ENCODE results near the gene STK10. TPM values are rescaled to one million over a fixed set of nuclear protein-coding genes. Genes with fewer than 3 reads are reported as not detected.
"Not testable (repeated sequence)": the region's sequence is repeated elsewhere in the genome, so short reads cannot be mapped to it uniquely, and the experiment has no call there.

STK10 gene
- total RNA-seq, 4 donors from 2014 or later, result 3.3 to 24.6 (median 13.4) TPM

GRCh38 chr5:172213126-172213525, 25.1 kb upstream of the STK10 start:
- H3K4me3 ChIP-seq, result no peak overlapping the region

GRCh38 chr5:172211676-172212075, 23.7 kb upstream of the STK10 start:
- Histone ChIP-seq H3K4me1 (no peaks in the 10 kb centered on the region), H3K36me3 (no peaks in the 10 kb centered on the region)

More at GRCh38 chr5:172213126-172213525, 25.1 kb upstream of the STK10 start:
- no peak for DNase-seq
- no peak overlapping the region for H3K27ac ChIP-seq
- H3K4me1 ChIP-seq, result no peaks in the 10 kb centered on the region
- intact Hi-C loops (cut with DNase I; ENCODE audit: low total_unique reads), result loop anchor here (5.0 kb wide), 1 partner anchor 1969 kb away; no protein-coding TSS in a partner anchor
- H3K27me3 ChIP-seq, result no peaks in the 10 kb centered on the region
- H3K36me3 ChIP-seq, result no peaks in the 10 kb centered on the region
- TF ChIP-seq, protein P1, sequence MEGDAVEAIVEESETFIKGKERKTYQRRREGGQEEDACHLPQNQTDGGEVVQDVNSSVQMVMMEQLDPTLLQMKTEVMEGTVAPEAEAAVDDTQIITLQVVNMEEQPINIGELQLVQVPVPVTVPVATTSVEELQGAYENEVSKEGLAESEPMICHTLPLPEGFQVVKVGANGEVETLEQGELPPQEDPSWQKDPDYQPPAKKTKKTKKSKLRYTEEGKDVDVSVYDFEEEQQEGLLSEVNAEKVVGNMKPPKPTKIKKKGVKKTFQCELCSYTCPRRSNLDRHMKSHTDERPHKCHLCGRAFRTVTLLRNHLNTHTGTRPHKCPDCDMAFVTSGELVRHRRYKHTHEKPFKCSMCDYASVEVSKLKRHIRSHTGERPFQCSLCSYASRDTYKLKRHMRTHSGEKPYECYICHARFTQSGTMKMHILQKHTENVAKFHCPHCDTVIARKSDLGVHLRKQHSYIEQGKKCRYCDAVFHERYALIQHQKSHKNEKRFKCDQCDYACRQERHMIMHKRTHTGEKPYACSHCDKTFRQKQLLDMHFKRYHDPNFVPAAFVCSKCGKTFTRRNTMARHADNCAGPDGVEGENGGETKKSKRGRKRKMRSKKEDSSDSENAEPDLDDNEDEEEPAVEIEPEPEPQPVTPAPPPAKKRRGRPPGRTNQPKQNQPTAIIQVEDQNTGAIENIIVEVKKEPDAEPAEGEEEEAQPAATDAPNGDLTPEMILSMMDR (IDR thresholded peaks at IDR 0.05), result no peak
- no peak for TF ChIP-seq POLR2A (IDR thresholded peaks at IDR 0.05)
- no peaks in the 10 kb centered on the region for H3K9me3 ChIP-seq

DNA sequence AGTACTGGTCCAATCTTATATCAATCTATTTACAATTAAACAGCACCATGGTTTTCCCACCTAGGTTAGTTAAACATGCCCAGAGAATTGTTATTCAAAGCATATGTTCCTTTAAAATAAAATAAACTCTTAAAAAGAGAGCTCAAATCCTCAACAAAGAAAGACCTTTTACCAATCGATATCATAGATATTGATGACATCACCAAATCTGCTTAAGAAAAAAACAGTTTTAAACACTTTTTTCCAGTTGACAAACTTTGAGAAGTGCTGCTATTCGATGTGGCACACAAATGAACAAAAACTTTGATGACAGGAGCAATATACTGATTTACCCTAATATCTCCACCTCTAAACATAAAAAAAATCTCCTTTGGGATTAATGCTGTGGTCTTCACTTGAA, 21.7 kb upstream of the STK10 start:
- H3K27ac ChIP-seq, result no peak overlapping the region
- H3K27me3 ChIP-seq, result no peaks in the 10 kb centered on the region
- intact Hi-C loops (cut with DNase I; ENCODE audit: low total_unique reads), result loop anchor here (5.0 kb wide), 1 partner anchor 1973 kb away; no protein-coding TSS in a partner anchor
- no peak overlapping the region for H3K4me3 ChIP-seq
- H3K36me3 ChIP-seq, result no peaks in the 10 kb centered on the region
- no peak for DNase-seq
- TF ChIP-seq, protein P1 (IDR thresholded peaks at IDR 0.05), result no peak
- TF ChIP-seq POLR2A (IDR thresholded peaks at IDR 0.05), result no peak
- H3K9me3 ChIP-seq, result no peaks in the 10 kb centered on the region
- no peaks in the 10 kb centered on the region for H3K4me1 ChIP-seq

More at GRCh38 chr5:172211676-172212075, 23.7 kb upstream of the STK10 start:
- DNase-seq, result no peak
- TF ChIP-seq POLR2A (IDR thresholded peaks at IDR 0.05), result no peak
- TF ChIP-seq, protein P1 (IDR thresholded peaks at IDR 0.05), result no peak
- Histone ChIP-seq H3K27me3 (no peaks in the 10 kb centered on the region), H3K27ac (no peak overlapping the region), H3K9me3 (no peaks in the 10 kb centered on the region), H3K4me3 (no peak overlapping the region)
- intact Hi-C loops (cut with DNase I; ENCODE audit: low total_unique reads), result loop anchor here (5.0 kb wide), 1 partner anchor 1971 kb away; no protein-coding TSS in a partner anchor

DNA sequence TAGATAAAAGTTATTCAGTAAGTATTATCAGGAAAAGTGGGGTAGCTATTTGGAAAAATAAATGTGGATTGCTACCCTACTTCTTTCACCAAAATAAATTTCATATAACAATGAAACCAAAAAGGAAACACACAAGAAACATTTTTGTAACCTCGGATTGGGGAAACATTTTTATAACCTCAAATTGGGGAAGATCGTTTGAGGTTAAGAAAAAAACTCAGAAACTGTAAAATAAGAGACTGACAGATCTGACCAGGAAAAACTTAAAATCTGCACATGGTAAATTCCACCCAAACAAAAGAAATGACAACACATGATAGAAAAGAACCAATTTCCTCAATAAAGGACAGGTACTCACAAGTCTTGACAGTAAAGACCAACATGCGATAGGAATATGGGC, 19.5 kb upstream of the STK10 start:
- TF ChIP-seq POLR2A (IDR thresholded peaks at IDR 0.05), result no peak
- TF ChIP-seq, protein P1 (IDR thresholded peaks at IDR 0.05), result no peak
- no peak for DNase-seq
- no peaks in the 10 kb centered on the region for H3K36me3 ChIP-seq
- no peaks in the 10 kb centered on the region for H3K27me3 ChIP-seq
- intact Hi-C loops (cut with DNase I; ENCODE audit: low total_unique reads), result no loop called here
- H3K27ac ChIP-seq, result no peak overlapping the region
- no peaks in the 10 kb centered on the region for H3K9me3 ChIP-seq
- no peaks in the 10 kb centered on the region for H3K4me1 ChIP-seq
- H3K4me3 ChIP-seq, result no peak overlapping the region

- H3K36me3 ChIP-seq; H3K9me3 ChIP-seq; intact Hi-C loops (cut with DNase I; ENCODE audit: low total_unique reads); H3K4me1 ChIP-seq; H3K27me3 ChIP-seq; DNase-seq; H3K27ac ChIP-seq; H3K4me3 ChIP-seq: not testable (repeated sequence)
Observed at GRCh38 chr5:172205984-172206383, 18.0 kb upstream of the STK10 start.

DNA sequence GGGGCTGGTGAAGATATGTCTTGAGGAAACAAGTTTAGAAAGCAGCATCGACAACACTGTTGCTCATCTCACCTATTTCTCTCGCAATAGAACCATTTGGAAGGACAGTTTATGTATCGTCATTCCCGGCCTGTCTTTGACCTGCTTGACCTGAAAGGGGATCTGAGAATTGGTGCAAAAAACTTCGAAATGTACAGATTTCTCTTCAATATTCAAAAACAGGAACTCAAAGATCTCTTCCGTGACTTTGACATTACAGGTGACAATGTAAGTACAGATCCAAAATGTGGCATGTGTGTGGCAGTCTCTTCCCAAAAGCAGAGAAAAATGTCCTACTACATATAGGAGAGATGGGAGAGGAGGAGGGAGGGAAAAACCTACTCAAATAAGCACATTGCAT, 12.5 kb upstream of the STK10 start:
- Histone ChIP-seq H3K9me3 (no peaks in the 10 kb centered on the region), H3K36me3 (no peaks in the 10 kb centered on the region), H3K4me3 (no peak overlapping the region), H3K4me1 (no peaks in the 10 kb centered on the region), H3K27ac (no peak overlapping the region), H3K27me3 (no peaks in the 10 kb centered on the region)
- intact Hi-C loops (cut with DNase I; ENCODE audit: low total_unique reads), result no loop called here
- TF ChIP-seq POLR2A (IDR thresholded peaks at IDR 0.05), result no peak
- TF ChIP-seq, protein P1 (IDR thresholded peaks at IDR 0.05), result no peak
- DNase-seq, result no peak
